Heart left ventricle (tissue), 16 donors: ENCODE data around the gene NACC2. TPM values are rescaled to one million over a fixed set of nuclear protein-coding genes. Genes with fewer than 3 reads are reported as not detected.

Source experiments
- ATAC-seq, 4 donors: fragments of 200-7000 bp; cut with Tn5 transposase; one replicate each; pipeline ENCODE4 v1.9.1; 2020 to 2022; ENCODE audit warnings: moderate library complexity in 4 of 4, mild to moderate bottlenecking in 3 of 4, moderate number of reproducible peaks in 1 of 4
- DNase-seq, 5 donors: peaks; one replicate each; pipeline ENCODE4 v3.0.0-alpha.2; 2020
- H3K27ac ChIP-seq, 12 donors: fragments of 200-600 bp; sonication (generic) in 4 of 12; one replicate each; pipeline versions ENCODE4 v1.5.0 to v1.8.0; 2016 to 2022; ENCODE audit warnings: mild to moderate bottlenecking in 2 of 12
- H3K27me3 ChIP-seq, 9 donors: fragments of 200-600 bp; sonication (generic) in 2 of 9; one replicate each; pipeline versions ENCODE4 v1.5.1 to v1.8.0; 2016 to 2022; ENCODE audit warnings: mild to moderate bottlenecking in 3 of 9
- H3K36me3 ChIP-seq, 9 donors: fragments of 200-600 bp; sonication (generic) in 2 of 9; one replicate each; pipeline versions ENCODE4 v1.5.0 to v1.8.0; 2018 to 2022; ENCODE audit warnings: mild to moderate bottlenecking in 2 of 9
- H3K4me1 ChIP-seq, 12 donors: fragments of 200-600 bp; sonication (generic) in 4 of 12; one replicate each; pipeline versions ENCODE4 v1.5.0 to v1.8.0; 2016 to 2022; ENCODE audit warnings: mild to moderate bottlenecking in 3 of 12
- H3K4me3 ChIP-seq, 12 donors: fragments of 200-600 bp; sonication (generic) in 4 of 12; one replicate each; pipeline versions ENCODE4 v1.5.0 to v1.8.0; 2017 to 2022; ENCODE audit warnings: mild to moderate bottlenecking in 9 of 12, moderate library complexity in 4 of 12
- H3K9me3 ChIP-seq, 12 donors: fragments of 200-600 bp; sonication (generic) in 4 of 12; one replicate each; pipeline versions ENCODE4 v1.5.0 to v1.8.0; 2016 to 2022; ENCODE audit warnings: mild to moderate bottlenecking in 1 of 12
- CTCF ChIP-seq, 12 donors: fragments of 200-600 bp; sonication (generic) in 4 of 12; IDR thresholded peaks; one replicate each; pipeline versions ENCODE4 v1.5.0 to v1.8.0; 2018 to 2022; ENCODE audit warnings: antibody characterized with exemption in 12 of 12, mild to moderate bottlenecking in 5 of 12
- POLR2A ChIP-seq, 2 donors: fragments of 450-650 bp; IDR thresholded peaks; one replicate each; pipeline ENCODE4 v1.6.1; 2017; ENCODE audit warnings: antibody characterized with exemption in 2 of 2, mild to moderate bottlenecking in 2 of 2, moderate library complexity in 2 of 2
- WGBS, 4 donors: extraction: QIAGEN DNeasy Blood & Tissue Kit in 2 of 4; methylation state at CpG; one replicate each; pipeline versions ENCODE4 v1.1.5 to v1.1.7; 2013 to 2018; 5-methylcytosine and 5-hydroxymethylcytosine counted together
- intact Hi-C, 10 donors: fragments of 100-400 bp; cut with DNase I; formaldehyde crosslinking; loops; one replicate each; pipeline versions ENCODE4 v1.11.1 to v1.14.2; 2022
- polyA plus RNA-seq, 2 donors: library from polyadenylated mRNA; stranded (reverse); fragments of 200-250 nt; gene quantifications; one replicate each; pipeline ENCODE4 v1.2.3, GENCODE V29; 2013
- total RNA-seq, 9 donors: library from RNA; depleted of rRNA in 2 of 9; stranded (reverse); fragments of >200 nt in 2 of 9; fragmentation: NEBNext Ultra II Directional in 3 of 9; extraction: Animal tissue kit (Norgen Biotek cat#: 25700) in 3 of 9; gene quantifications; one replicate each; pipeline versions ENCODE4 v1.1.0 to v1.2.4, GENCODE V29; 2016 to 2023
- donor health status: ischemic (EF 13 %, LVEDD 7.1; RV severe dilation, severe dysfunction).
- donor health status: healthy with polysubstance abuse.
- donor health status: DM: no; HTN: yes; CAD: no.
- donor health status: DM: no; HTN: no; CAD: no.
- donor health status: ischemic (EF 25% LVEDD 6.9; RV normal size, moderate dysfunction).
- donor health status: ischemic (EF 25% LVEDD 5.7; RV mildly dilated, moderate dysfunction).
- donor health status: healthy.
- donor health status: DM: yes; HTN: yes; CAD: no.
- donor health status: ischemic (EF 35%, LVEDD 5.7; RV mildly dilated, moderate dysfunction).
- donor health status: nonischemic (EF 11% LVEDD 7.7; RV severe dilation, severe dysfunction).
- donor health status: DM: yes; HTN: yes; CAD: no.
- donor health status: PGD.
- donor health status: ischemic (EF 29% LVEDD 5.4; RV normal size, mild dysfunction).
- donor health status: nonischemic (EF 23%, LVEDD 6.1; RV moderate dilation, normal function).

Gene NACC2
- total and polyA plus RNA-seq, 11 donors: 17.9 to 66.5 (median 47.4) TPM

- intact Hi-C loops: loop anchor here in 1 of 10 donors (10.0 kb wide), 1 partner anchor 53 kb away; no protein-coding TSS in a partner anchor
- DNase-seq (peak in 1 of 5 donors; percentile 26), ATAC-seq (no peak)
- 87 to 94% (median 89%) methylated on average over 18 of the region's 18 CpGs for WGBS, 4 donors
- Histone ChIP-seq H3K27ac (peak overlapping the region in 11 of 12 donors; percentile 75 to 98 (median 90)), H3K36me3 (no peaks in the 10 kb centered on the region), H3K9me3 (no peaks in the 10 kb centered on the region), H3K4me1 (peaks cover 10 to 56% (median 32%) of the 10 kb centered on the region in 12 donors), H3K4me3 (peak overlapping the region in 1 of 12 donors; percentile 55), H3K27me3 (no peaks in the 10 kb centered on the region)
- no peak for TF ChIP-seq CTCF (IDR thresholded peaks at IDR 0.05)
- no peak for TF ChIP-seq POLR2A (IDR thresholded peaks at IDR 0.05)
These were observed 103.3 kb downstream of the NACC2 start for GRCh38 chr9:135991771-135992170.

- 27 to 40% (median 37%) methylated on average over 17 to 21 of the region's 21 CpGs for WGBS, 4 donors
- peaks cover 10 to 56% (median 32%) of the 10 kb centered on the region in 12 donors for H3K4me1 ChIP-seq
These were observed 104.3 kb downstream of the NACC2 start for GRCh38 chr9:135990468-135991429.

GRCh38 chr9:135989722-135990467, 105.2 kb downstream of the NACC2 start:
- peak overlapping the region in 1 of 12 donors; percentile 5 for H3K27ac ChIP-seq
- no peaks in the 10 kb centered on the region for H3K36me3 ChIP-seq

More at GRCh38 chr9:135990468-135991429, 104.3 kb downstream of the NACC2 start:
- TF ChIP-seq POLR2A (IDR thresholded peaks at IDR 0.05): no peak
- TF ChIP-seq CTCF (IDR thresholded peaks at IDR 0.05): no peak
- no peaks in the 10 kb centered on the region for H3K9me3 ChIP-seq
- H3K27me3 ChIP-seq: no peaks in the 10 kb centered on the region
- peak overlapping the region in 4 of 12 donors; percentile 12 to 31 (median 19) for H3K4me3 ChIP-seq
- DNase-seq: peak in 2 of 5 donors; percentile 66
- no peaks in the 10 kb centered on the region for H3K36me3 ChIP-seq
- ATAC-seq: peak in 3 of 4 donors; percentile 8 to 23 (median 14)
- intact Hi-C loops: loop anchor here in 1 of 10 donors (10.0 kb wide), 1 partner anchor 54 kb away; no protein-coding TSS in a partner anchor
- H3K27ac ChIP-seq: peak overlapping the region in 8 of 12 donors; percentile 10 to 98 (median 34)

GRCh38 chr9:135989157-135989556, 105.9 kb downstream of the NACC2 start:
- H3K4me3 ChIP-seq: no peak overlapping the region
- peaks cover 10 to 48% (median 32%) of the 10 kb centered on the region in 12 donors for H3K4me1 ChIP-seq
- peak in 1 of 5 donors; percentile 63 for DNase-seq
- no peak for TF ChIP-seq POLR2A (IDR thresholded peaks at IDR 0.05)
- TF ChIP-seq CTCF (IDR thresholded peaks at IDR 0.05): no peak
- WGBS, 4 donors: 90 to 100% (median 91%) methylated on average over 1 to 8 of the region's 8 CpGs
- H3K9me3 ChIP-seq: no peaks in the 10 kb centered on the region
- no peak overlapping the region for H3K27ac ChIP-seq
- no peaks in the 10 kb centered on the region for H3K27me3 ChIP-seq
- no peaks in the 10 kb centered on the region for H3K36me3 ChIP-seq
- intact Hi-C loops: no loop called here
- ATAC-seq: no peak

More at GRCh38 chr9:135989722-135990467, 105.2 kb downstream of the NACC2 start:
- Histone ChIP-seq H3K4me3 (peak overlapping the region in 4 of 12 donors; percentile 12 to 31 (median 19)), H3K9me3 (no peaks in the 10 kb centered on the region), H3K4me1 (peaks cover 10 to 56% (median 32%) of the 10 kb centered on the region in 12 donors), H3K27me3 (no peaks in the 10 kb centered on the region)
- DNase-seq (peak in 1 of 5 donors; percentile 77), ATAC-seq (no peak)
- intact Hi-C loops: loop anchor here in 1 of 10 donors (10.0 kb wide), 1 partner anchor 55 kb away; no protein-coding TSS in a partner anchor
- 35 to 75% (median 52%) methylated on average over 12 to 36 of the region's 36 CpGs for WGBS, 4 donors
- TF ChIP-seq POLR2A (IDR thresholded peaks at IDR 0.05): no peak
